Smooth muscle cell of the umbilical artery (primary cell): ENCODE measurements around the gene GLE1. TPM values are rescaled to one million over a fixed set of nuclear protein-coding genes. Genes with fewer than 3 reads are reported as not detected.

Experiments
- total RNA-seq: library from RNA; depleted of rRNA; stranded (reverse); fragments of >200 nt; gene quantifications from 2 replicates; pipeline ENCODE4 v1.2.3, GENCODE V29; 2014

GLE1 gene
- total RNA-seq: 15.1 and 24.1 TPM in 2 replicates

GRCh38 chr9:128504485-128505413 is at the start of gene GLE1:
GLE1 (plus strand) TSS chr9:128504719; CDS start chr9:128504806, 87 bp downstream.

DNA sequence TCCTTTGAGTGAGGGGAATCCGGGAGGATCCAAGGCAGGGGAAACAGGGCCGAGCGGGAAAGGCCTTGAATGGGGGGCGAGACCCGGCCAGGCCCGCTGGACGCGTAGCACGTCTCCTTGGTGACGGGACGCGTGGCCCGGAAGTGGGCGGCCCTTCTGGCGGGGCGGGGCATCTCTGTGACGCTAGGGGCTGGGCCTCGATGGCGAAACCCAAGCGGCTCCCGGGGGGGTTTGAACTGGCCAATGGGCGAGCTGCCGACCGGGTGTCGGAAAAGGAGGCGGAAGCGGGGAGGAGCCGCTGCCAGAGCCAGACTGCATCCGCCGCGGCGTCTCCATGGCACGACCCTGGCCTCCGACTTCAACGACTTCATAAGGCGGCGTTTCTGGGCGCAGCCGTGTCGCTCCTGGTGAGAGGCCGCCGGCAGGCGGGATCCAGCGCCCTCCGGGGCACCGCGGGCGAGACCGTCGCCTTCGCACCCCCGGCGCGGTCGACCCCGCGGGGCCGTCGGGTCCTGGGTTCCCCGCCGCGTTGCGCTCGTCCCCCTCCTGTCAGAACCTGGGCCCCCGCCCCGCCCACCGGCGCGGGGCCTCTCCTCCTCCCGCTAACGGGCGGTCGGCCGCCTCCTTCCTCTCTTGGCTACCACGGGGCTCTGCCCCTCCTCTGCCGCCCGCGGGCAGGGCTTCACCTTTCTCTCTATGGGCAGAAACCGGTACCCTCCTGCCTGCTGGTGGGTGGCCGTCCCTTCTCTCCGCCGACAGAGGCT is 48.5 kb upstream of the GLE1 start, which contains the start of gene ODF2:
TSS of gene ODF2 (plus strand) at position 158 of the 764 bp plus-strand sequence. CDS start at position 244, 86 bp downstream.

GRCh38 chr9:128552153-128552743 is 47.7 kb downstream of the GLE1 start, which contains the start of gene SPTAN1:
SPTAN1 (plus strand) TSS chr9:128552587; CDS start chr9:128566741, 14,154 bp downstream.

Other genes with a start within 250 kb of the GLE1 start
- 146 and 160 TPM in 2 replicates for gene GOLGA2, start 228.7 kb upstream of the GLE1 start, total RNA-seq
- 34.6 and 38.0 TPM in 2 replicates for gene SWI5, start 228.4 kb upstream of the GLE1 start, total RNA-seq
- 8.9 and 10.4 TPM in 2 replicates for gene TRUB2, start 182.3 kb upstream of the GLE1 start, total RNA-seq
- gene COQ4, start 181.9 kb upstream of the GLE1 start, total RNA-seq: 19.6 and 20.8 TPM in 2 replicates
- gene SLC27A4, start 164.2 kb upstream of the GLE1 start, total RNA-seq: 16.3 and 22.0 TPM in 2 replicates
- gene URM1, start 133.3 kb upstream of the GLE1 start, total RNA-seq: 20.5 and 34.4 TPM in 2 replicates
- gene CERCAM, start 83.9 kb upstream of the GLE1 start, total RNA-seq: 158 and 228 TPM in 2 replicates
- gene ODF2, start 48.7 kb upstream of the GLE1 start, total RNA-seq: 39.2 and 56.0 TPM in 2 replicates
- gene SPTAN1, start 47.9 kb downstream of the GLE1 start, total RNA-seq: 280 and 352 TPM in 2 replicates
- 25.2 and 32.6 TPM in 2 replicates for gene DYNC2I2, start 152.1 kb downstream of the GLE1 start, total RNA-seq
- 381 and 459 TPM in 2 replicates for gene SET, start 184.5 kb downstream of the GLE1 start, total RNA-seq
- gene PKN3, start 197.8 kb downstream of the GLE1 start, total RNA-seq: 0.89 and 1.7 TPM in 2 replicates
- 23.5 and 41.2 TPM in 2 replicates for gene ZDHHC12, start 219.4 kb downstream of the GLE1 start, total RNA-seq